HK-2 (cell line): ENCODE results near the gene BLTP1.
"Not testable (repeated sequence)": the region's sequence is repeated elsewhere in the genome, so short reads cannot be mapped to it uniquely, and the experiment has no call there.

Experiments used
- DNase-seq: peaks from one replicate; pipeline ENCODE4 v3.0.0-alpha.2; 2018; ENCODE audit not compliant: unreplicated experiment

The BLTP1 gene, protein sequence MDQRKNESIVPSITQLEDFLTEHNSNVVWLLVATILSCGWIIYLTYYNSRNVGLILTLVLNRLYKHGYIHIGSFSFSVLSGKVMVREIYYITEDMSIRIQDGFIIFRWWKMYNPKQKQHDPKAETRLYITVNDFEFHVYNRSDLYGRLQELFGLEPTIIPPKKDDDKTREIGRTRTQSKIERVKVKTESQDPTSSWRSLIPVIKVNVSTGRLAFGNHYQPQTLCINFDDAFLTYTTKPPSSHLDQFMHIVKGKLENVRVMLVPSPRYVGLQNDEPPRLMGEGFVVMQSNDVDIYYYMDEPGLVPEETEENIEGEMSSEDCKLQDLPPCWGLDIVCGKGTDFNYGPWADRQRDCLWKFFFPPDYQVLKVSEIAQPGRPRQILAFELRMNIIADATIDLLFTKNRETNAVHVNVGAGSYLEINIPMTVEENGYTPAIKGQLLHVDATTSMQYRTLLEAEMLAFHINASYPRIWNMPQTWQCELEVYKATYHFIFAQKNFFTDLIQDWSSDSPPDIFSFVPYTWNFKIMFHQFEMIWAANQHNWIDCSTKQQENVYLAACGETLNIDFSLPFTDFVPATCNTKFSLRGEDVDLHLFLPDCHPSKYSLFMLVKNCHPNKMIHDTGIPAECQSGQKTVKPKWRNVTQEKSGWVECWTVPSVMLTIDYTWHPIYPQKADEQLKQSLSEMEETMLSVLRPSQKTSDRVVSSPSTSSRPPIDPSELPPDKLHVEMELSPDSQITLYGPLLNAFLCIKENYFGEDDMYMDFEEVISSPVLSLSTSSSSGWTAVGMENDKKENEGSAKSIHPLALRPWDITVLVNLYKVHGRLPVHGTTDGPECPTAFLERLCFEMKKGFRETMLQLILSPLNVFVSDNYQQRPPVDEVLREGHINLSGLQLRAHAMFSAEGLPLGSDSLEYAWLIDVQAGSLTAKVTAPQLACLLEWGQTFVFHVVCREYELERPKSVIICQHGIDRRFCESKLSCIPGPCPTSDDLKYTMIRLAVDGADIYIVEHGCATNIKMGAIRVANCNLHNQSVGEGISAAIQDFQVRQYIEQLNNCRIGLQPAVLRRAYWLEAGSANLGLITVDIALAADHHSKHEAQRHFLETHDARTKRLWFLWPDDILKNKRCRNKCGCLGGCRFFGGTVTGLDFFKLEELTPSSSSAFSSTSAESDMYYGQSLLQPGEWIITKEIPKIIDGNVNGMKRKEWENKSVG (N-terminal part only)

DNA sequence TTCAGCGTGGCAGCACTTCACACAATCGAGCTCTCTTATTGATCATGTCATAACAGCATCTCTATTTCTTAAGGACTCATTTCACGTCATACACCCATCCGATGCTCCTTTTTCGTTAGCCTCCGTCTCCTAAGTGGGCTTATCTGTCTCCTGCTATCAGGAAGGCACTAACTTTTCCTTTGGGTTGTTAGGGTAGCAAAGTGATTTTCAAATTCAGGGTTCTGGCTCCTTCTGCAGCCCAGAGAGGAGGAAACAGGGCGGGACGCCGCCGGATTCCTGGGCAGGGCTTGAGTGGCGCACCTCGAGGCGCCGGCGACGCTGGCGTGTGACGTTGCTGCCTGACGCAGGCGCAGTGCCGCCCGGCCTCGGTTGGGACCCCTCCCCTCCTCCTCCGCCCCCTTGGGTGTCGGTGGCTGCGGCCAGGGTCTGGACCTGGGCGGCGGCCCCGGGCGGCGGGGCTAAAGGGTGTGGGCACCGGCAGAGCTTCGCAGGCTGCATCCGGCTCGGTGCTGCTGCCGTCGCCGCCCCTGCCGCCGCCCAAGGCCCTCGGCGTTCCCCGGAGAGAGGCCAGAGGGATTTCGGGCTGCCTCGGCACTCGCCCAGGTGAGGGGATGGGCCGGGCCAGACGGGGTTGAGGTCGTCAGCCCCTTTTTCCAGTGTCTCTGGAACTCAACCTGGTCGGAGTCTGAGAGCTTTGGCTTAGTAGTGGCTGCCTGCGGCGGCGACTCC is at the start of gene BLTP1:
BLTP1 (plus strand) TSS at position 350 of the 729 bp plus-strand sequence. CDS start 18,317 bp downstream, outside the sequence.
- peak; percentile 85 for DNase-seq

DNA sequence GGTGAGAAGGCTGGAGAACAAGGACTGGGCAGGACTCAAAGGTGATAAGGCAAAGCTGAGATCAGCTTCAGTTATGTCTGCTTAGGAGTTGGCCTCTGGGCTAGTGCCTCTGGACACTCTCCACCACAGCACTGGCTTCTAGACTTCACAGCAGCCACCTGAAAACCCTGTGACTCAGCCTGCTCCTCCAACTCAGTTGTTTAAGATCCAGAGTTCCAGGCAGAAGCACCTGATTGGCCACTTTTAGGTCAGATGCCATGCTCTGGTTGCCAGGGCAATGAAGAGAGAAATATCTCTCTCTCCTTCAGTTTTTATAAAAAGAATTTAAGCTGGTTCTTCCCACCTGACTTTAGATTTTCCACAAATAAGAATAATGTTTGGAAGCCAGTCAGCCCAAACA is 47.9 kb upstream of the BLTP1 start:
- no peak for DNase-seq

DNA sequence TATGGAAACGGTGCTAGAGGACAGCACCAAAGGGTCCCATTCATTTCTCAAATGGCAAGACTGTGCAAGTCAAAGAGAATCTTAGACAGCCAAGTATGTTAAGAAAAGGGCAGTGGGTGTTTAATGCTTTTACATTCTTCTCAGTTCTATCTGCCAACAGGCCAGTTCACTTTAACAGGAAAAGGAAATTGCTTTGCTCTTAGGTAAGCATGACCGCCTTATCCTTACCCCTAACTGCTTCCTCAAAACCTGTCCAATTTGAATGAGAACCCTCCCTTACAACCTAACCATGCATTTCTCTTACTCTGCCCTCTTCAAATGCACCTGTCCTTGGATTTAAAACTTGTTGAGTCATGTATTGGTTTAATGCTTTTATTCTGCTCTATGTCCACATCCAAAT is 44.5 kb upstream of the BLTP1 start:
- DNase-seq, result no peak

DNA sequence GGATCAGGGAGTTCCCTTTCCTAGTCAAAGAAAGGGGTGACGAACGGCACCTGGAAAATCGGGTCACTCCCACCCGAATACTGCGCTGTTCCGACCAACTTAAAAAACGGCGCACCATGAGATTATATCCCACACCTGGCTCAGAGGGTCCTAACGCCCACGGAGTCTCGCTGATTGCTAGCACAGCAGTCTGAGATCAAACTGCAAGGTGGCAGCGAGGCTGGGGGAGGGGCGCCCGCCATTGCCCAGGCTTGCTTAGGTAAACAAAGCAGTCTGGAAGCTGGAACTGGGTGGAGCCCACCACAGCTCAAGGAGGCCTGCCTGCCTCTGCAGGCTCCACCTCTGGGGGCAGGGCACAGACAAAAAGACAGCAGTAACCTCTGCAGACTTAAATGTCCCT is 41.8 kb upstream of the BLTP1 start:
- DNase-seq, result not testable (repeated sequence)

DNA sequence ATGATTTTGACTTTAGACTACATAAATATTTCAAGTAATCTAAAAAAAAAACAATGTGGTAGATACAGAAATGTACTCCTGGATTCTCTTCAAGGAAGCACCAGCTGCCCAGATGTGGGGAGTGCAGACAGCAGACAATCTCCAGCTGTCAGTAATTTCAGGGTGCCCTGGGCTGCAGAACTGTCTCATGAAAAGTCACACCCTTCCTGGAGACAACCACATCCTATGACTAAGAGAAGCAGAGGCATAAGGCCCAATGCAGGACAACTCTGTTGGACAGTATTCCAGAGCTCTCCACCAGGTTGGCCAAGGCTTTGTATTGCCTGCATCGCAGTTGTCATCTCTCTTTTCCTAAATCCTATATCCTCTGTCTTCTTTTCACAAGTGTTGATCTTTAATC is 34.4 kb upstream of the BLTP1 start:
- DNase-seq, result no peak

DNA sequence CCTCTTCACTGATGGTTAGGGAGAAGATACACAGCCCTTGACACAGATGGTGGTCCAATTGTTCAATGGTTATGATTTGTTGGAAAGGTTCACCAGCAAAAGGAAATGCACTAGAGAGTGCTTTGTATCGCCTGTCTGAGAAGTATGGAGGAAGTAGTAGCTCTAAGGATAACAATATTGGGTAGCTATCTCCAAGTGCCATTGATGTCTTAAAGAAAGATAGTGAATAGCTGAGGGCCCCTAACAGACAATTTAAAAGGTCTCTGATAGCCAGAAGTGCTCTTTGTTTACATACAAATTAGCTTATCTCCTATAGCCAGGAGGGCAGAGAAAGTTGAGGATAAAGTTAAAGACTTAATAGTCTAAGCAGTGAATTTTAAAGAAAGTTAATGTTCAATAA is 33.9 kb upstream of the BLTP1 start:
- no peak for DNase-seq

DNA sequence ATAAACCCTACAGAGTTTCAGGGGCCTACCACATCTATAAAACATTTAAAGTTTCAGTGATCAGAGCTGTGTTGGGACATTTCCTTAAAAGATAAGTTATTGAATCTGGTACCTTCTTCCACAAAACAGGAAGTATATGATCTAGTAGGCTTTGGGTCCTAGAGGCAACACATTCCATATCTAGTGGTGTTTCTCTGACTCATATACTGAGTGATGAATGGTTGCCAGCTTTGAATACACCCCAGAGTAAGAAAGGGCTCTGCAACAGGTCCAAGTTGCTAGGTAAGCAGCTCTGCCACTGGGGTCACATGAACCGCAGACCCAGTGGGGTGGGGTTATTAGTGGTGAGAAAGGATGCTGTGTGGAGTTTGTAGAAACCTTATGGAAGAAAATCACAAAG is 32.4 kb upstream of the BLTP1 start:
- no peak for DNase-seq

DNA sequence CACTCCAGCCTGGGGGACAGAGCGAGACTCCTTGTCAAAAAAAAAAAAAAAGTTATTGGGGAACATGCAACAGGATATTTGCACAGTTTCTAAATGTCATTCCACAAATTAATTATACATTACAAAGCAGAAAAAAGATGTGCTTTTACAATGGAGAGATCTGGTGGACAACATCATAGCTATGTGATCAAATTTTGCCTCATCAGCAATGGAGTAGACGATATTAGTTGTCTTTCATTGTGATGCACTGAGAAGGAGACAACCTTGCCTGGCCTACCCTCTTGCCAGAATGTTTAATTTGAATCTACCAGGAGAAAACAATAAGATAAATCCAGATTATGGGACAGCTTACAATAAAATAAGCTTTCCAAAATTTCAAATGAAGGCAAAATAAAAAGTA is 30.5 kb upstream of the BLTP1 start:
- DNase-seq, result no peak

DNA sequence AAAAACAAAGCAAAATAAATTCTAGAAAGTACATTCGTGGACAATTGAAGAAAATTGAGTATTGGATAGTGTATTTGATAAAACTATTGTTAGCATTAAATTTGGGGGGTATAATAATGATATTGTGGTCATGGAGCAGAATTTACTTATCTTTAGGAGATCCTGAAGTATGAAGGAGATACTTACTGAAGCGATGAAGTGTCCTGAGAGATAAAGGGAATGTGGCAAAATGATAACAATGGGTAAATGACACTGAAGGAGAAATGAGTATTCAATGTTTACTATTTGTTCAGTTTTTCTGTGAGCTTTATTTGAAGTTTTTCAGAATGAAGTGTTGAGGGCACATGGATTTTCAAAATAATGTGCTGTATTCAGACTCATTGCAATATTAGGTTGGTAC is 30.0 kb upstream of the BLTP1 start:
- no peak for DNase-seq

DNA sequence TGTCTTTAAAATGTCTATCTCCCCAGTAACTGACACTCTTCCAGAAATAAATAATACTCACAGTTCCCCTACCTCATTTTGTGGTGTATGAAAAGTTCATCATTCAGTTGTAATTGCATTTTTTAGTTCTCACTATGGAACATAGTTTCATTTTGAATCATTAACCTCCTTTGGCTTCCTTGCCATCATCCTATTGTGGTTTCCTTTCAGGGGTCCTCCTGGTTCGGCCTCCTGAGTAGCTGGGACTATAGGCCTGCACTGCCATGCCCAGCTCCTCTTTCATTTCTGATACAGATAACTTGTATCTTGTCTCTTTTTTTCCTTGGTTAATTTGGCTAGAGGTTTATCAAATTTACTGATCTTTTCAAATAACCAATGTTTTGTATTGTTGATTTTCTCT is 23.1 kb upstream of the BLTP1 start:
- no peak for DNase-seq

DNA sequence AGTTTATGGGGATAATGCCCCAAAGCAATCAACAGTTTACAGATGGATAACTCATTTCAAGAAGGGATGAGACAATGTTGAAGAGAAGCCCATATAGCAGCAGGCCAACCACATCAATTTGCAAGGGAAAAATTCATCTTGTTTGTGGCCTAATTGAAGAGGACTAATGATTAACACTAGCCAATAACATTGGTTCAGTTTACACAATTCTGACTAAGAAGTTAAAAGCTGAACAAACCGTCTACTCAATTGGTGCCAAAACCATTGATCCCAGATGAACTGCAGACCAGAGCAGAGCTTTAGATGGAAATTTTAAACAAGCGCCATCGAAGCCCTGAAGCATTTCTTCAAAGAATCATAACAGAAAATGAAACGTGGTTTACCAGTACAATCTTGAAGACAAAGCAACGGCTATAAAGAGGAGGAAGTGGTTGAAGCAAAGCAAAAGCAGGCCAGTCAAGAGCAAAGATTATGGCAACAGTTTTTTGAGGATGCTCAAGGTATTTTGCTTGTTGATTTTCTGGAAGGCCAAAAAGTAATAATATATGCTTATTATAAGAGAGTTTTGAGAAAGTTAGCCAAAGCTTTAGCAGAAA is 20.5 kb upstream of the BLTP1 start:
- no peak for DNase-seq

DNA sequence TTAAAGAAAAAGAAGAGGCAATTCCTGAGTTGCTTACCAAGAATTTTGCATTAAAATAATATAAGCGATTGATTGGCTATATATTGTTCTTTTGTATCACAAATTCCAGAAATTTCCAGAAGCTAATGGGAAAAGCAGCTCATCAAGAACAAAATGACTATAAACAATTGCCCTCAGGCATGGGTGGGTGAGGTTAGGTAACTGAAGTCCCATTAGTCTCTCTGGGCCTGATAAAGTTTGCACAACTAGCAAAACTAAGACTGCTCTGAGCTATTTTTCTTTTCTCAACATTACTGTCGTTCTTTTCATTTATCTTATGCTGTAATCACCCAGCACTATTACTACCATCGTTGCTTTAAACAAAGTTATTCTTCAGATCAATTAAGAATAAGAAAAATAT is 19.2 kb upstream of the BLTP1 start:
- DNase-seq, result no peak

DNA sequence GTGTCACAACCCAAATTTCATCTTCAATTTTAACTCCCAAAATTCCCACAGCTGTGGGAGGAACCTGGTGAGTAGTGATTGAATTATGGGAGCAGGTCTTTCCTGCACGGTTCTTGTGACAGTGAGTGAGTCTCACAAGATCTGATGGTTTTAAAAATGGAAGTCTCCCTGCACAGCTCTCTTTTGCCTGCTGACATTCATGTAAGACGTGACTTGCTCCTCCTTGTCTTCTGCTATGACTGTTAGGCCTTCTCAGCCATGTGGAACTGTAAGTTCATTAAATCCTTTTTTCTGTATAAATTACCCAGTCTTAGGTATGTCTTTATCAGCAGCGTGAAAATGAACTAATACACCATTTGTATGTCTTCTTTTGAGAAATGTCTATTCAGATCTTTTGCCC is 13.0 kb upstream of the BLTP1 start:
- no peak for DNase-seq

DNA sequence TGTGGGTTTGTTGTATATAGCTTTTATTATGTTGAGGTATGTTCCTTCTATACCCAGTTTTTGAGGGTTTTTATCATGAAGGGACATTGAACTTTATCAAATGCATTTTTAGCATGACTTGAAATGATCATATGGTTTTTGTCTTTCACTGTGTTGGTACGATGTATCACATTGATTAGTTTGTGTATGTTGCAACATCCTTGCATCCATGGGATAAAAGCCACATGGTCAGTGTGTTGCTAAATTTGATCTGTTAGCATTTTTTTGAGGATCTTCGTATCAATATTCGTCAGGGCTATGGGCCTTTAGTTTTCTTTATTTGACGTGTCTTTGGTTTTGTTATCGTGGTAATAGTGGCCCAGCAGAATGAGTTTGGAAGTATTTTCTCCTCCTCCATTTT is 11.3 kb upstream of the BLTP1 start:
- DNase-seq, result no peak

DNA sequence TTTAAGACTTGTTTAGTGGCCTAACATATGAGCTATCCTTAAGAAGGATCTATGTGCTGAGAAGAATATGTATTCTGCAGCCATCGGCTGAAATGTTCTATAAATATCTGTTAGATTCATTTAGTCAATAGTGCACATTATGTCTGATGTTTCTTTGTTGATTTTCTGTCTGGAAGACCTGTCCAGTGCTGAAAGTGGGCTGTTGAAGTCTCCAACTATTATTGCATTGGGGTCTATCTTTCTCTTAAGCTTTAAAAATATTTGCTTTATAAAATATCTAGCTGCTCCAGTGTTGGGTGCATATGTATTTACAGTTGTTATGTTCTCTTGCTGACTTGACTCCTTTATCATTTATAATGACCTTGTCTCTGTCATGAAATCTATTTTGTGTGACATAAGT is 9.4 kb upstream of the BLTP1 start:
- no peak for DNase-seq

DNA sequence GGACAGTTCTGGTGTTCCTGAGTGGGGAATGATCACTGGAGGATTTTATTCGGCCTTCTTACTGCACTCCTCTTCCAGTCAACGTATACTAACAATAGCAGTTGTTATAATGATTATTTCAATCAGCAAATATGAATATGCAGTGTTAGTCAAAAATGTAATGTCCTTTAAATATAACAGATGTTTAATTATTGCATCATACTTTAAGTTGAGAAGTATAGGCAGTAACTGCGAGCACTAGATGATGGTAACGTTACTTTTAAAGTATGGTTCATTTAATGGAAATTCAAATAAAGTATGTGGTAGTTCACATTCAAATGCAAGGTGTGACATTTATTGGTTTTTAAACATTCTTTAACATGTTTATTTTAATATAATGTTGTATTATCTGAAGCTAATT is 5.5 kb upstream of the BLTP1 start:
- no peak for DNase-seq

DNA sequence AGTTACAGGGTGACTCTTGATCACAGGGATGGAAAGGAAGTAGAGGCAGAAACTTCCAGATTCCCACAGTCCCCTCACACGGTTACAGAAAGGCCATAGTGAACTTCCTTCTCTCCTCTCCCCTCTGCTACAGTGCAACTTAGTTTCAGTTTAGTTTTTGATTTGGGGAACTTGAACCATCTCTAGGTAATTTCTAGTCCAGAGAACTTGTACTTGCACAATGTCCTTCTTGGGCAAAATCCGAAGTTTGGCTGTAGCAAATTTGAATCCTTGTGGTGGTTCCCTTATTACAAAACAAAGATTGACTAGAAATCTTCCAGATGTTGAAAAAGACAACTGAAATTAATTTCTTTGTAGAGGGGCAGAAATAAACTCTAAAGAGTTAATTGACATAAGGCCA is 1.2 kb upstream of the BLTP1 start:
- no peak for DNase-seq

DNA sequence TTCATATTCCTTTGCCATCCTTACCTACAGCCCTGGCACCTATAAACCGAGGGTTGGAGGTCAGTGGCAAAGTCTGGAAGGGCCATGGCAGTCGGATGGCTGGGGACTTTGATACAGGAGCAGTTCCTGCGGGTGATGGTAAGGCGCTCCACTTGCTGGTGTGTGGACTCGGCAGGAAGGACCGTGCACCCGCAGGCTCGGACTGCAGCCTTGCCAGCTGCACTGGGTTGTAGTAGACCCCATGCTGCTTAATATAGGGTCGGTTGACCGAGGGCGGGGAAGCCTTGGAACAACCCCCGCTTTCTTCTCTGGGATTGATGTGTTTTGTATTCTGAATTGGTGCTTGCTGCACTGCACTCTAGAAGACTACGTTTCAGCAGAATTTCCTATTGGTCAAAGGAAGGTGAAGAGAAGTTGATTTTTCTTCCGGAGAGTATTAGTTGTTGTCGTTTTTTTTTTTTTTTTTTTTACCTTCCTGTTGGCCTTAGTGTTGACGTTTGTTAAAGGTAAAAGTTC is 638 bp downstream of the BLTP1 start:
- DNase-seq, result peak; percentile 45

DNA sequence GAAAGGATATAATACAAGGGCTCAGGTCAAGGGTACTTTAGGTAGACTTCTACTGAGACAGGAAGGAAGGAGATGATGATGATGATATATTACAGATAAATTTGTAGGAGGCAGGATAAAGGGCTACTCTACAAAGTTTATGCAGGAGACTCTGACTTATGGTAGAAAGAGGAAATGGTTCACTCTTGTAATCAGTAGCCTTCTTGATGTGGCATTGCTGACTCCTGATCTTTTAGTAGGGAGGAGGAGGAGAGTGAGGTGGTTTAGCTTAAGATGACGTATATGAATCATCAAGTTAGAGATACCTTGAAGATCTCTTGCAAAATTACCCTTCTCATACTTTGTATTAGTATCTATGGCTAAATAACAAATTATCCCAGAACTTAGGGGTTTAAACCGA is 4.7 kb downstream of the BLTP1 start:
- DNase-seq, result no peak

DNA sequence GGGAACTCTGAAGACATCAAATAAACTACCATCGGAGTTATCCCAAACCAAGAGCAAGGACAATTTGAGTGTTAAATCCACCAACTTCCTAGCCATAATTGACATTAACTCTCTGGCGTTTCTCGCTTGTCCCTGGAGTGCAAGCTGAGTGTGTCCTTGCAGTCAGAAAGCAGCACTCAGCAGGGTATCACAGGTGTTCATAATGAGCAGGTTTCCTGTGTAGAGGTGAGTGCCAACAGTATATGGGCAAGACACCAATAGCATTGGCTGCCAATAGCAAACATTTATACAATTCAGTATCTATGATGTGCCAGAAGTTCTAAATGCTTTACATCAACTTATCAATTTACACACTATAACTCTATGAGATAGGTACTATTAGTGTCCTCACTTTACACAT is 11.2 kb downstream of the BLTP1 start:
- no peak for DNase-seq

DNA sequence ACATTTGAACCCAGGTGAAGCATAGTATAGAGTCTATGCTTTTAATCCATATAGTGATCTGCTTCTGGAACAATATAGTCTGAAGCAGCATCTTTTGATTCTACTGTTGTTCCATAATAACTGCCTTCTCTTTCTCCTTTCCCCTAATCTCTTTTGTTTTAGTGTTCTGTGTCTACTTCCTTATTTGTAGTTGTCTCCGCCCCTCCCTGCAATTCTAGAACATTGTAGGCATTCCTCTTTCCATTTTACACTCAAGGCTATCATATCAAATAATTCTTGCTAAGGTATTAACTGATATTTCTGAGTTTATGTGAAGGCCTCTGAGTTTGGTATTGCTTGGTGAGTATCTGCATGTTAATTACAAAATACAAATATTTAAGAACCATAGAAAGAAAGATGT is 11.6 kb downstream of the BLTP1 start:
- no peak for DNase-seq
